Sciatic nerve (tissue), 2 donors: ENCODE data around the gene SLC2A13. TPM values are rescaled to one million over a fixed set of nuclear protein-coding genes. Genes with fewer than 3 reads are reported as not detected.

Experiments used
- ATAC-seq: fragments of 200-7000 bp; cut with Tn5 transposase; one replicate; pipeline ENCODE4 v1.9.1; 2020; ENCODE audit warnings: mild to moderate bottlenecking, moderate library complexity
- DNase-seq: peaks from one replicate; pipeline ENCODE4 v3.0.0-alpha.2; 2020; ENCODE audit warnings: low spot score
- intact Hi-C: fragments of 100-400 bp; cut with DNase I; formaldehyde crosslinking; loops from one replicate; pipeline ENCODE4 v1.14.2; 2022
- total RNA-seq: library from RNA; stranded (reverse); fragmentation: NEBNext Ultra II Directional; extraction: Animal tissue kit (Norgen Biotek cat#: 25700); gene quantifications from one replicate; pipeline ENCODE4 v1.2.1, GENCODE V29; 2021
- donor health status: DM: no; HTN: no; CAD: no.
- donor health status: DM: no; HTN: no; CAD: no.

Gene SLC2A13
- total RNA-seq, 1 donor from 2014 or later: 12.7 TPM

GRCh38 chr12:40013847-40014246 lies 92.0 kb downstream of the SLC2A13 start:
- DNase-seq (no peak), ATAC-seq (no peak)
- intact Hi-C loops: no loop called here

- DNase-seq (no peak), ATAC-seq (no peak)
- intact Hi-C loops: no loop called here
Observed at GRCh38 chr12:40013292-40013691, 92.6 kb downstream of the SLC2A13 start.

- intact Hi-C loops: no loop called here
- ATAC-seq (no peak), DNase-seq (no peak)
Observed at GRCh38 chr12:40012711-40013110, 93.2 kb downstream of the SLC2A13 start.

GRCh38 chr12:40011775-40012129 lies 94.1 kb downstream of the SLC2A13 start:
- DNase-seq (no peak), ATAC-seq (peak; percentile 49)
- intact Hi-C loops: no loop called here

- DNase-seq: no peak
- intact Hi-C loops: no loop called here
- ATAC-seq: peak; percentile 94
Observed at GRCh38 chr12:40010899-40011774, 94.7 kb downstream of the SLC2A13 start.

- intact Hi-C loops: no loop called here
- DNase-seq (no peak), ATAC-seq (no peak)
Observed at GRCh38 chr12:40002178-40003169, 103.4 kb downstream of the SLC2A13 start.

GRCh38 chr12:40001406-40001805 lies 104.5 kb downstream of the SLC2A13 start:
- DNase-seq: no peak
- intact Hi-C loops: no loop called here
- ATAC-seq: no peak

GRCh38 chr12:40000884-40001283 lies 105.0 kb downstream of the SLC2A13 start:
- ATAC-seq: no peak
- intact Hi-C loops: no loop called here

GRCh38 chr12:39993268-39993667 lies 112.6 kb downstream of the SLC2A13 start:
- DNase-seq (no peak), ATAC-seq (no peak)
- intact Hi-C loops: no loop called here

More at GRCh38 chr12:40000884-40001283, 105.0 kb downstream of the SLC2A13 start:
- no peak for DNase-seq

- ATAC-seq (peak; percentile 79), DNase-seq (peak; percentile 68)
- intact Hi-C loops: no loop called here
Observed at GRCh38 chr12:39990122-39991101, 115.5 kb downstream of the SLC2A13 start.

- no peak for ATAC-seq
- intact Hi-C loops: no loop called here
- DNase-seq: no peak
Observed at GRCh38 chr12:39989501-39989900, 116.4 kb downstream of the SLC2A13 start.

GRCh38 chr12:39988574-39988973 lies 117.3 kb downstream of the SLC2A13 start:
- no peak for DNase-seq
- no peak for ATAC-seq
- intact Hi-C loops: no loop called here

- no peak for DNase-seq
- ATAC-seq: no peak
- intact Hi-C loops: no loop called here
Observed at GRCh38 chr12:39986674-39987073, 119.2 kb downstream of the SLC2A13 start.

GRCh38 chr12:39984670-39985069 lies 121.2 kb downstream of the SLC2A13 start:
- ATAC-seq (no peak), DNase-seq (no peak)
- intact Hi-C loops: no loop called here

- intact Hi-C loops: no loop called here
- DNase-seq: no peak
- ATAC-seq: no peak
Observed at GRCh38 chr12:39975374-39975918, 130.4 kb downstream of the SLC2A13 start.

- intact Hi-C loops: no loop called here
Observed at GRCh38 chr12:39972119-39972518, 133.8 kb downstream of the SLC2A13 start.

GRCh38 chr12:39971348-39971747 lies 134.5 kb downstream of the SLC2A13 start:
- ATAC-seq (no peak), DNase-seq (no peak)
- intact Hi-C loops: no loop called here

More at GRCh38 chr12:39972119-39972518, 133.8 kb downstream of the SLC2A13 start:
- DNase-seq: no peak
- no peak for ATAC-seq

GRCh38 chr12:39966721-39967120 lies 139.2 kb downstream of the SLC2A13 start:
- no peak for DNase-seq
- no peak for ATAC-seq
- intact Hi-C loops: no loop called here
